SK-N-MC (cell line): ENCODE results near the gene MRPL9.
"Not testable (repeated sequence)": the region's sequence is repeated elsewhere in the genome, so short reads cannot be mapped to it uniquely, and the experiment has no call there.

ENCODE experiments used
- DNase-seq: peaks from one replicate; pipeline ENCODE4 v3.0.0-alpha.2; 2011; ENCODE audit warnings: low read depth, low spot score
- H3K27ac ChIP-seq: fragments of 200-600 bp; sonication (generic); 2 replicates; pipeline ENCODE4 v1.5.1; 2016; ENCODE audit warnings: mixed run types
- H3K36me3 ChIP-seq: fragments of 200-600 bp; sonication (generic); 2 replicates; pipeline ENCODE4 v1.6.1; 2017; ENCODE audit warnings: antibody characterized with exemption, low read length, mixed read lengths; ENCODE audit not compliant: insufficient read depth
- H3K4me3 ChIP-seq: fragments of 200-600 bp; sonication (generic); 2 replicates; pipeline ENCODE4 v1.5.1; 2016
- H3K9ac ChIP-seq: fragments of 200-600 bp; sonication (generic); 2 replicates; pipeline ENCODE4 v1.8.0; 2017; ENCODE audit warnings: mixed run types, mixed read lengths; ENCODE audit not compliant: insufficient read length
- H3K9me3 ChIP-seq: fragments of 200-600 bp; sonication (generic); 2 replicates; pipeline ENCODE4 v1.6.1; 2017; ENCODE audit warnings: low read depth, mild to moderate bottlenecking, antibody characterized with exemption, low read length, moderate library complexity, mixed read lengths
- EZH2 ChIP-seq: fragments of 200-600 bp; sonication (generic); IDR thresholded peaks from one replicate; pipeline ENCODE4 v1.6.1; 2017; ENCODE audit warnings: antibody characterized with exemption
- FOXP2 ChIP-seq: optimal IDR thresholded peaks from 2 replicates; pipeline ENCODE3; 2011; ENCODE audit warnings: mild to moderate bottlenecking, moderate library complexity; ENCODE audit not compliant: insufficient read depth; ENCODE audit errors: extremely low read length, control extremely low read depth
- POLR2AphosphoS5 ChIP-seq: IDR thresholded peaks from 2 replicates; pipeline ENCODE4 v1.6.1; 2012; ENCODE audit warnings: mild to moderate bottlenecking, low read depth, low read length, borderline replicate concordance

Gene MRPL9

GRCh38 chr1:151776665-151777062, 13.4 kb upstream of the MRPL9 start:
- no peaks in the 10 kb centered on the region for H3K9me3 ChIP-seq
- H3K36me3 ChIP-seq, result no peaks in the 10 kb centered on the region
- H3K4me3 ChIP-seq, result no peak overlapping the region
- H3K27ac ChIP-seq, result no peak overlapping the region
- DNase-seq, result no peak
- TF ChIP-seq EZH2, result no peak
- H3K9ac ChIP-seq, result no peak overlapping the region

GRCh38 chr1:151775894-151776664, 12.8 kb upstream of the MRPL9 start:
- H3K9ac ChIP-seq, result no peak overlapping the region
- no peaks in the 10 kb centered on the region for H3K36me3 ChIP-seq
- no peaks in the 10 kb centered on the region for H3K9me3 ChIP-seq
- no peak overlapping the region for H3K4me3 ChIP-seq
- H3K27ac ChIP-seq, result no peak overlapping the region
- no peak for DNase-seq
- TF ChIP-seq EZH2 (no peak), POLR2AphosphoS5 (no peak), FOXP2 (no peak)

GRCh38 chr1:151774256-151774922, 11.1 kb upstream of the MRPL9 start:
- TF ChIP-seq EZH2 (no peak), POLR2AphosphoS5 (no peak), FOXP2 (no peak)
- Histone ChIP-seq H3K27ac (no peak overlapping the region), H3K4me3 (no peak overlapping the region), H3K9ac (no peak overlapping the region), H3K36me3 (no peaks in the 10 kb centered on the region), H3K9me3 (no peaks in the 10 kb centered on the region)
- no peak for DNase-seq

- Histone ChIP-seq H3K27ac (no peak overlapping the region), H3K9ac (no peak overlapping the region), H3K36me3 (no peaks in the 10 kb centered on the region), H3K9me3 (no peaks in the 10 kb centered on the region), H3K4me3 (no peak overlapping the region)
- DNase-seq, result no peak
- TF ChIP-seq POLR2AphosphoS5 (no peak), EZH2 (no peak), FOXP2 (no peak)
Observed at GRCh38 chr1:151773702-151774101, 10.4 kb upstream of the MRPL9 start.

DNA sequence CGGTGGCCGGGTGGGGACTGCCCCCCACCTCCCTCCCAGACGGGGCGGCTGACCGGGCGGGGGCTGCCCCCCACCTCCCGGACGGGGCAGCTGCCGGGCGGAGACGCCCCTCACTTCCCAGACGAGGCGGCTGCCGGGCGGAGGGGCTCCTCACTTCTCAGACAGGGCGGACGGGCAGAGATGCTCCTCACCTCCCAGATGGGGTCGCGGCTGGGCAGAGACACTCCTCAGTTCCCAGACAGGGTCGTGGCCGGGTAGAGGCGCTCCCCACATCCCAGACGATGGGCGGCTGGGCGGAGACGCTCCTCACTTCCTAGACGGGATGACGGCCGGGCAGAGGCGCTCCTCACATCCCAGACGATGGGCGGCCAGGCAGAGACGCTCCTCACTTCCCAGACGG, 6.0 kb upstream of the MRPL9 start:
- not testable (repeated sequence) for H3K4me3 ChIP-seq, H3K9me3 ChIP-seq, H3K9ac ChIP-seq, DNase-seq, H3K27ac ChIP-seq, H3K36me3 ChIP-seq

DNA sequence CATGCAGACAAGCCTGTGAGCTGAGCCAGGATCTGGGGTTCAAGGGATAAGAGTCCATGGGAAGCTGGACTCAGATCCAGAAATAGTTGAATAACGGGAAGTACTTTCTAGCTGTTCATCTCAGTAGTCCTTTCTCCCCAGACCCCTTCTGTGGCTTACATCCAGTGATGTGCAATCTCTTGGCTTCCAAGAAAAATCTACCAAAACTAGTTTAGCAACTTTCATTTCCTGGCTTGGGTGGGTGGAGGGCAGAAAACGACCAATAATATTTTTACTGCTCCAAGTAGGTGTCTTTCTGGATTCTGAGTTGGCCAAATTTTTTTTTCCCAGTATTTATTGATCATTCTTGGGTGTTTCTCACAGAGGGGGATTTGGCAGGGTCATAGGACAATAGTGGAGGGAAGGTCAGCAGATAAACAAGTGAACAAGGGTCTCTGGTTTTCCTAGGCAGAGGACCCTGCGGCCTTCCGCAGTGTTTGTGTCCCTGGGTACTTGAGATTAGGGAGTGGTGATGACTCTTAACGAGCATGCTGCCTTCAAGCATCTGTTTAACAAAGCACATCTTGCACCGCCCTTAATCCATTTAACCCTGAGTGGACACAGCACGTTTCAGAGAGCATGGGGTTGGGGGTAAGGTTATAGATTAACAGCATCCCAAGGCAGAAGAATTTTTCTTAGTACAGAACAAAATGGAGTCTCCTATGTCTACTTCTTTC, 5.2 kb upstream of the MRPL9 start:
- not testable (repeated sequence) for H3K27ac ChIP-seq, DNase-seq, H3K36me3 ChIP-seq, H3K9ac ChIP-seq, H3K9me3 ChIP-seq, H3K4me3 ChIP-seq

GRCh38 chr1:151763990-151764389, 694 bp upstream of the MRPL9 start:
- Histone ChIP-seq H3K9ac (peak overlapping the region; percentile 93), H3K27ac (0 out of 2 replicates have a peak overlapping the region, but pooled peaks have one; percentile 51), H3K36me3 (peaks cover 30% of the 10 kb centered on the region), H3K4me3 (peak overlapping the region; percentile 93), H3K9me3 (no peaks in the 10 kb centered on the region)
- DNase-seq, result no peak
- no peak for TF ChIP-seq FOXP2
- TF ChIP-seq POLR2AphosphoS5, result no peak
- no peak for TF ChIP-seq EZH2

DNA sequence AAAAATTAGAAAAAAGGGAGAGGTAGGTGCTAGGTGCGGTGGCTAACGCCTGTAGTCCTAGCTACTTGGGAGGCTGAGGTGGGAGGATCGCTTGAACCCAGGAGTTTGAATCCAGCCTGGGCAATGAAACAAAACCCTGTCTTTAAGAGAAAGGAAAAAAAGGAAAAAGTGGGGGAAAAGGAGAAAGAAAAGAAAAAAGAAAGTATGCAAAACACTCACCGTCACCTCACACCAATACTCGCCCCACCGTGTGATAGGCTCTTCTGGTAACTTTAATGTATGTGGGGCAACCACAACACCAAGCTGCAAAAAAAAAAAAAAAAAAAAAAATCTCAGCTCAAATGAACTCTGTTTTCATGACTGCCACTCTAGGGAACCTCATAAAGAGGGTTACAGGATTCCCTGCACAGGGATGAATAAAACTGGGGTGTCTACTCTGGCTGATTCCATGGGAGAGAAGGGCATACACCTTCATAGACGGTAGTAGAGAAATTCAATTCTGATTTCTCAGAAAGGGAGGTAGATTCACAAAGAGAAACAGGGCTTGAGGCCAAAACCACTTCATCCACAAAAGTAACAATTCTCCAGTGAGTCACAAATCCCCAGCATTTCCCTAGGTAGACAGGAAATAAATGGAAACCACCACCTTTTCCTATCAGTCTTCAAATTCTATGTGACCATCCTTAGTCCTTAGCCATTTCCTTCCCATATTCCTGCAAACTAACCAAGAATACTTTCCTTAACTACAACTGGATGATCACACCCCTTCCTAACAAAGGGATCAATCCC, 2.5 kb downstream of the MRPL9 start:
- no peaks in the 10 kb centered on the region for H3K9me3 ChIP-seq
- no peak overlapping the region for H3K27ac ChIP-seq
- no peak overlapping the region for H3K9ac ChIP-seq
- TF ChIP-seq POLR2AphosphoS5 (no peak), FOXP2 (no peak), EZH2 (no peak)
- H3K36me3 ChIP-seq, result peaks cover 36% of the 10 kb centered on the region
- DNase-seq, result no peak
- H3K4me3 ChIP-seq, result no peak overlapping the region
